ENCODE data around the gene SKAP1.

DNA sequence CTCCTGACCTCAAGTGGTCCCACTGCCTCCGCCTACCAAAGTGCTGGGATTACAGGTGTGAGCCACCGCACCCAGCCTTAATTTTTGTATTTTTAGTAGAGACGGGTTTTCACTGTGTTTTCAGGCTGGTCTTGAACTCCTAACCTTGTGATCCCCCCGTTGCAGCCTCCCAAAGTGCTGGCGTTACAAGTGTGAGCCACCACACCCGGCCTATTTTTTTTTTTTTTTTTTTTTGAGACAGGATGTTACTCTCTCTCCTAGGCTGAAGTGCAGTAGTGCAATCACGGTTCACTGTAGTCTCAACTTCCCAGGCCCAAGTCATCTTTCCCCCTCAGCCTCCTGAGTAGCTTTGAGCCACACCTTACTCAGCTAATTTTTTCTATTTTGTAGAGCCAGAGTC, 325.6 kb downstream of the SKAP1 start:
- no peak for TF ChIP-seq POLR2A (IDR thresholded peaks at IDR 0.05)
- TF ChIP-seq, protein P1, sequence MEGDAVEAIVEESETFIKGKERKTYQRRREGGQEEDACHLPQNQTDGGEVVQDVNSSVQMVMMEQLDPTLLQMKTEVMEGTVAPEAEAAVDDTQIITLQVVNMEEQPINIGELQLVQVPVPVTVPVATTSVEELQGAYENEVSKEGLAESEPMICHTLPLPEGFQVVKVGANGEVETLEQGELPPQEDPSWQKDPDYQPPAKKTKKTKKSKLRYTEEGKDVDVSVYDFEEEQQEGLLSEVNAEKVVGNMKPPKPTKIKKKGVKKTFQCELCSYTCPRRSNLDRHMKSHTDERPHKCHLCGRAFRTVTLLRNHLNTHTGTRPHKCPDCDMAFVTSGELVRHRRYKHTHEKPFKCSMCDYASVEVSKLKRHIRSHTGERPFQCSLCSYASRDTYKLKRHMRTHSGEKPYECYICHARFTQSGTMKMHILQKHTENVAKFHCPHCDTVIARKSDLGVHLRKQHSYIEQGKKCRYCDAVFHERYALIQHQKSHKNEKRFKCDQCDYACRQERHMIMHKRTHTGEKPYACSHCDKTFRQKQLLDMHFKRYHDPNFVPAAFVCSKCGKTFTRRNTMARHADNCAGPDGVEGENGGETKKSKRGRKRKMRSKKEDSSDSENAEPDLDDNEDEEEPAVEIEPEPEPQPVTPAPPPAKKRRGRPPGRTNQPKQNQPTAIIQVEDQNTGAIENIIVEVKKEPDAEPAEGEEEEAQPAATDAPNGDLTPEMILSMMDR (IDR thresholded peaks at IDR 0.05): no peak

Data from ovary (tissue), 3 donors.